Breast epithelium (tissue), 3 donors: ENCODE data around the gene GJD4.

ENCODE experiments used
- CTCF ChIP-seq, 3 donors: fragments of 450-650 bp; IDR thresholded peaks; one replicate each; pipeline ENCODE4 v1.5.1; 2016 to 2017; ENCODE audit warnings: antibody characterized with exemption in 3 of 3, mild to moderate bottlenecking in 3 of 3, moderate library complexity in 3 of 3
- POLR2A ChIP-seq: fragments of 450-650 bp; IDR thresholded peaks from one replicate; pipeline ENCODE4 v1.6.1; 2016; ENCODE audit warnings: antibody characterized with exemption, mild to moderate bottlenecking, moderate library complexity

GRCh38 chr10:35638101-35638500 lies 33.0 kb downstream of the GJD4 start:
- TF ChIP-seq CTCF (IDR thresholded peaks at IDR 0.05) (peak in 1 of 3 donors; percentile 9), POLR2A (no peak)
